GM18517 (cell line): ENCODE data around the gene ATXN1.
"Not testable (repeated sequence)": the region's sequence is repeated elsewhere in the genome, so short reads cannot be mapped to it uniquely, and the experiment has no call there.

Experiments used
- ATAC-seq: cut with Tn5 transposase; IDR thresholded peaks from one replicate; pipeline ENCODE4 v1.9.1; 2021; ENCODE audit warnings: mild to moderate bottlenecking, moderate library complexity; ENCODE audit not compliant: unreplicated experiment

ATXN1 gene

GRCh38 chr6:16406538-16406937 lies 354.7 kb downstream of the ATXN1 start:
- ATAC-seq = not testable (repeated sequence)

GRCh38 chr6:16405375-16405774 lies 355.9 kb downstream of the ATXN1 start:
- ATAC-seq = no peak

- no peak for ATAC-seq
Measured at GRCh38 chr6:16404456-16404855, 356.8 kb downstream of the ATXN1 start.

- no peak for ATAC-seq
Measured at GRCh38 chr6:16403831-16404230, 357.4 kb downstream of the ATXN1 start.

GRCh38 chr6:16402581-16402900 lies 358.7 kb downstream of the ATXN1 start:
- ATAC-seq = no peak

GRCh38 chr6:16400248-16400760 lies 361.0 kb downstream of the ATXN1 start:
- no peak for ATAC-seq

GRCh38 chr6:16399695-16400094 lies 361.6 kb downstream of the ATXN1 start:
- no peak for ATAC-seq

GRCh38 chr6:16399158-16399557 lies 362.1 kb downstream of the ATXN1 start:
- ATAC-seq = no peak

- no peak for ATAC-seq
Measured at GRCh38 chr6:16398587-16398986, 362.7 kb downstream of the ATXN1 start.

GRCh38 chr6:16397623-16398022 lies 363.6 kb downstream of the ATXN1 start:
- no peak for ATAC-seq

- no peak for ATAC-seq
Measured at GRCh38 chr6:16396497-16397319, 364.6 kb downstream of the ATXN1 start.

GRCh38 chr6:16394632-16395031 lies 366.6 kb downstream of the ATXN1 start:
- ATAC-seq = no peak

GRCh38 chr6:16393326-16393725 lies 367.9 kb downstream of the ATXN1 start:
- no peak for ATAC-seq

GRCh38 chr6:16392010-16392409 lies 369.2 kb downstream of the ATXN1 start:
- no peak for ATAC-seq

- ATAC-seq = no peak
Measured at GRCh38 chr6:16391451-16391912, 369.8 kb downstream of the ATXN1 start.

- not testable (repeated sequence) for ATAC-seq
Measured at GRCh38 chr6:16390909-16391450, 370.3 kb downstream of the ATXN1 start.

- no peak for ATAC-seq
Measured at GRCh38 chr6:16389642-16390041, 371.6 kb downstream of the ATXN1 start.

GRCh38 chr6:16388488-16388887 lies 372.8 kb downstream of the ATXN1 start:
- no peak for ATAC-seq

GRCh38 chr6:16386057-16386456 lies 375.2 kb downstream of the ATXN1 start:
- ATAC-seq = no peak

- ATAC-seq = no peak
Measured at GRCh38 chr6:16383607-16384206, 377.6 kb downstream of the ATXN1 start.

- ATAC-seq = not testable (repeated sequence)
Measured at GRCh38 chr6:16381968-16382367, 379.3 kb downstream of the ATXN1 start.

GRCh38 chr6:16380220-16380809 lies 380.9 kb downstream of the ATXN1 start:
- ATAC-seq = no peak
